Thoracic aorta (tissue), 2 donors: Measurements from ENCODE around the gene FBXW5. TPM values are rescaled to one million over a fixed set of nuclear protein-coding genes. Genes with fewer than 3 reads are reported as not detected.

ENCODE experiments used
- ATAC-seq: fragments of 150-250 bp; one replicate; pipeline ENCODE4 v1.8.0; 2017; ENCODE audit warnings: low read depth; ENCODE audit not compliant: insufficient number of reproducible peaks, low FRiP score
- DNase-seq: peaks from one replicate; pipeline ENCODE4 v3.0.0-alpha.2; 2020; ENCODE audit warnings: low spot score
- H3K27ac ChIP-seq, 2 donors: fragments of 200-600 bp; sonication (generic); 1 replicate in 1 of 2; 2 replicates in 1 of 2; pipeline ENCODE4 v1.5.1; 2016; ENCODE audit warnings: mild to moderate bottlenecking in 2 of 2, moderate library complexity in 2 of 2
- H3K27me3 ChIP-seq: fragments of 200-600 bp; sonication (generic); replicated peaks from 2 replicates; pipeline ENCODE4 v1.6.0; 2016; ENCODE audit warnings: mild to moderate bottlenecking; ENCODE audit not compliant: insufficient read depth
- H3K36me3 ChIP-seq: fragments of 200-600 bp; sonication (generic); one replicate; pipeline ENCODE4 v1.5.1; 2016
- H3K4me1 ChIP-seq, 2 donors: fragments of 200-600 bp; sonication (generic); 1 replicate in 1 of 2; 2 replicates in 1 of 2; pipeline versions ENCODE4 v1.5.1 to v1.6.0; 2016; ENCODE audit warnings: low read depth in 2 of 2, mild to moderate bottlenecking in 1 of 2; ENCODE audit not compliant: control insufficient read depth in 1 of 2
- H3K4me3 ChIP-seq: fragments of 200-600 bp; sonication (generic); 2 replicates; pipeline ENCODE4 v1.5.1; 2016; ENCODE audit warnings: mild to moderate bottlenecking
- H3K9me3 ChIP-seq: fragments of 200-600 bp; sonication (generic); 2 replicates; pipeline ENCODE4 v1.5.1; 2016
- total RNA-seq, 2 donors: library from RNA; depleted of rRNA; stranded (reverse); fragments of >200 nt; gene quantifications; one replicate each; pipeline versions ENCODE4 v1.1.0 to v1.2.3, GENCODE V29; 2016
- TF ChIP-seq, protein P1 (sequence below): fragments of 200-600 bp; sonication (generic); IDR thresholded peaks from one replicate; pipeline ENCODE4 v1.5.1; 2019; ENCODE audit warnings: antibody characterized with exemption

Gene FBXW5
- total RNA-seq, 2 donors from 2014 or later, result 176 to 383 TPM

GRCh38 chr9:136916330-136917184, 28.0 kb downstream of the FBXW5 start:
- Histone ChIP-seq H3K36me3 (peaks cover 15% of the 10 kb centered on the region), H3K27me3 (no peaks in the 10 kb centered on the region), H3K27ac (no peak overlapping the region), H3K4me1 (peaks cover 0 to 5% of the 10 kb centered on the region in 2 donors), H3K4me3 (no peak overlapping the region), H3K9me3 (no peaks in the 10 kb centered on the region)
- TF ChIP-seq, protein P1, sequence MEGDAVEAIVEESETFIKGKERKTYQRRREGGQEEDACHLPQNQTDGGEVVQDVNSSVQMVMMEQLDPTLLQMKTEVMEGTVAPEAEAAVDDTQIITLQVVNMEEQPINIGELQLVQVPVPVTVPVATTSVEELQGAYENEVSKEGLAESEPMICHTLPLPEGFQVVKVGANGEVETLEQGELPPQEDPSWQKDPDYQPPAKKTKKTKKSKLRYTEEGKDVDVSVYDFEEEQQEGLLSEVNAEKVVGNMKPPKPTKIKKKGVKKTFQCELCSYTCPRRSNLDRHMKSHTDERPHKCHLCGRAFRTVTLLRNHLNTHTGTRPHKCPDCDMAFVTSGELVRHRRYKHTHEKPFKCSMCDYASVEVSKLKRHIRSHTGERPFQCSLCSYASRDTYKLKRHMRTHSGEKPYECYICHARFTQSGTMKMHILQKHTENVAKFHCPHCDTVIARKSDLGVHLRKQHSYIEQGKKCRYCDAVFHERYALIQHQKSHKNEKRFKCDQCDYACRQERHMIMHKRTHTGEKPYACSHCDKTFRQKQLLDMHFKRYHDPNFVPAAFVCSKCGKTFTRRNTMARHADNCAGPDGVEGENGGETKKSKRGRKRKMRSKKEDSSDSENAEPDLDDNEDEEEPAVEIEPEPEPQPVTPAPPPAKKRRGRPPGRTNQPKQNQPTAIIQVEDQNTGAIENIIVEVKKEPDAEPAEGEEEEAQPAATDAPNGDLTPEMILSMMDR, result no peak
- ATAC-seq (no peak), DNase-seq (no peak)

DNA sequence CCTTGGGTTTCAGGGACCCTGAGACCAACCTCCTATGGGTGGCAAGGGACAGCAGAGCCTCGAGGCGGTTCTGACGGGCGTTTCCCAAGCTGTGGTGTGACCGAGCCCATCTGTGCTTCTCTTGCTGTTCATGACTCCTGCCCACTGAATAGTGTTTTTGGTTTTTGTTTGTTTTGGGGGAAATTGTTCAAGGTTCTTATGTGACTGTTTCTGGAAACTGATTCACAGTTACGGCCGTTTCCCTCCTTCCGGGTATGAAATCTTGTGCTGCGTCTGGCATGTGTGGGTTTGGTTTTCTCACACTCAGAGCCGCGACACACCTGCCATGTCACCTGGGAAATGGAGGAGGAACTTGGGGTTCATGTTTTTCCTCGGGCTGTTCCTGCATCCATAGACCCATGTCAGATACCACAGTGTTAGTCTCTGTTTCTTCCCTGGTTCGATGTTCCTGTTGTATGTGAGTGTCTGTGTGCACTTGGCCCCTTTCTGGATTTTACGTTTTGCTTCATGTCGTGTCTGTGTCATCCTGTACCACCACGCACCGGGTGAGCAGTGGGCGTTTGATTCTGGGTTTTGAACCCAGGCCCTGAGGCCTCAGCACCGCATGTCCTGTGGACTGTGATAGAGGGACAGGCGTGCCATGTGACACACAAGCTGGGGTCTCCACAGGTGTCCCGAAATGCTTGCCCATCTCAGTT, 28.8 kb downstream of the FBXW5 start:
- TF ChIP-seq, protein P1, result no peak
- no peak overlapping the region for H3K4me3 ChIP-seq
- H3K27me3 ChIP-seq, result no peaks in the 10 kb centered on the region
- DNase-seq, result no peak
- no peaks in the 10 kb centered on the region for H3K9me3 ChIP-seq
- H3K36me3 ChIP-seq, result peaks cover 20% of the 10 kb centered on the region
- no peaks in the 10 kb centered on the region for H3K4me1 ChIP-seq
- H3K27ac ChIP-seq, result no peak overlapping the region
- ATAC-seq, result no peak

DNA sequence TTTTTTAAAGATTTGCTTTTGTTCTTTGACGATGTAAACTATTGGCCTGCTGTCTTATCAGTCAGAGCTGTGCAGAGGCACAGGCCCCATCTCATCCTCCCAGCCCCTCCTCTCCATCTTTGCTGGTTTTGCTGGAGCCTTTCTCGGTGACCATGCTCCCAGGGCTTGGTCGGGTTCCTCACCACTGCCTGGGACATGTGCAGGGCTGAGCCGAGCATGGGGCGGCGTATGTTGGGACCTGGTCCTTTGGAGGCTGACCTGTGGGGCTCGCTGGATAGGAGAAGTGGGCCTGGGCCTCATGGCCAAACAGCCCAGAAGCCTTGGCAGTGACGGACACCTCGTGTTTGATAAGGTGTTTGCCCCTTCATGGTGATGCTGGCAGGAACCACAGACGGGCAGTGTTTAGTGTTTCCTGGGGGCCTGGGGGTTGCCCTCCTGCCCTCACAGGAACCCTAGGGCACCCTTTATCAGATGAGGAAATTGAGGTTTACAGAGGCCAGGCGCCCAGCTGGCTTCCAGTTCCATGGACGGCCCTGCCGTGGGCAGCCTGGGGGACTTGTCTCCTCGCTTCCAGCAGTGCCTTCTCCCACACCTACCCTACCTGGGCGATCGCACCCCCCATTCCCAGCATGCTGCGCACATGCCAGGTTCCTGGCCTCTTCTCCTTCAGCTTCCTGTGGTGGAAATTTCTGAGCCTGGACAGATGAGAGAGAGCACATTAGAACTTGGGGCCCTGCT, 30.7 kb downstream of the FBXW5 start:
- Histone ChIP-seq H3K4me3 (no peak overlapping the region), H3K4me1 (no peaks in the 10 kb centered on the region), H3K36me3 (peaks cover 19% of the 10 kb centered on the region), H3K27ac (no peak overlapping the region), H3K9me3 (no peaks in the 10 kb centered on the region), H3K27me3 (no peaks in the 10 kb centered on the region)
- no peak for DNase-seq
- no peak for ATAC-seq
- TF ChIP-seq, protein P1, result no peak

- no peak for ATAC-seq
- H3K36me3 ChIP-seq, result peaks cover 16% of the 10 kb centered on the region
Measured at GRCh38 chr9:136910901-136911245, 33.7 kb downstream of the FBXW5 start.

More at GRCh38 chr9:136910901-136911245, 33.7 kb downstream of the FBXW5 start:
- Histone ChIP-seq H3K27me3 (no peaks in the 10 kb centered on the region), H3K9me3 (no peaks in the 10 kb centered on the region), H3K4me3 (no peak overlapping the region), H3K4me1 (no peaks in the 10 kb centered on the region), H3K27ac (no peak overlapping the region)
- DNase-seq, result no peak
- TF ChIP-seq, protein P1, result no peak
